ENCODE data around the gene NELL2. TPM values are rescaled to one million over a fixed set of nuclear protein-coding genes. Genes with fewer than 3 reads are reported as not detected.

The NELL2 gene
- total RNA-seq, 1 experiment from 2014 or later: 32.7 TPM

DNA sequence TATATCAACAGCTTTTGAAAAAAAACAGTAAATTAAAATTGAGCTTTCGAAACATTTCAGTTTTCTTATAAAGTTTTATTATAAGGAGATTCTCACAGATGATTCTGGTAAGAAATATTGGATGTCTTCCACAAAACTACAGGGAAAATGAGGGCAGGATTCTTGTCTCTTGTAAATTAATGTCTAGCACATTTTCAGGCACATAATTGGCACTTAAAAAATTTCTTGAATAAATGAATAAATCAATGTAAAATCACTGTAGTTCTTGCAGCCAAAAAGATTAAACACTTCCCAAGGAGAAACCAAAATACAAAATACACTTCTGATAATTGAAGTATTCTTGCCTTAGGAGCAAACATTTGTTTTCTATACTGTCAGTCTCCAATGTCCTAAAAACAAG lies 164.4 kb downstream of the NELL2 start:
- Histone ChIP-seq H2BK120ac (ENCODE audit: low read depth, low read length, poor library complexity, severe bottlenecking) (no peak overlapping the region), H3K4me2 (ENCODE audit: insufficient read depth, insufficient read length, low read length) (no peak overlapping the region), H3K9me3 (ENCODE audit: control insufficient read depth, low read depth, low read length) (no peaks in the 10 kb centered on the region), H3K4ac (ENCODE audit: low read depth, low read length) (no peak overlapping the region), H2BK20ac (ENCODE audit: low read depth, low read length, poor library complexity, severe bottlenecking) (no peak overlapping the region), H3K18ac (ENCODE audit: insufficient read length, low read depth, low read length) (no peak overlapping the region), H3K27me3 (ENCODE audit: insufficient read depth, low read length) (no peaks in the 10 kb centered on the region), H4K20me1 (ENCODE audit: control insufficient read depth, insufficient read depth, insufficient read length) (no peaks in the 10 kb centered on the region), H3K56ac (ENCODE audit: insufficient read length, low read depth, low read length) (no peak overlapping the region), H3K23ac (ENCODE audit: insufficient read length, low read depth, low read length) (no peak overlapping the region), H3K27ac (ENCODE audit: insufficient read length, low read depth, low read length) (no peak overlapping the region), H2BK12ac (ENCODE audit: insufficient read length, low read depth, low read length) (no peak overlapping the region), H3K23me2 (ENCODE audit: insufficient read length, low read depth, low read length, poor library complexity, severe bottlenecking) (no peaks in the 10 kb centered on the region), H4K5ac (ENCODE audit: insufficient read length, low read depth, low read length) (no peak overlapping the region), H3K79me1 (ENCODE audit: insufficient read depth, low read depth, low read length, poor library complexity, severe bottlenecking) (no peaks in the 10 kb centered on the region), H2BK15ac (ENCODE audit: low read depth, low read length) (no peak overlapping the region), H2AFZ (ENCODE audit: low read length) (no peak overlapping the region), H2BK5ac (ENCODE audit: insufficient read length, low read length) (no peak overlapping the region), H3T11ph (ENCODE audit: low read length) (no peak overlapping the region), H3K14ac (ENCODE audit: insufficient read depth, low read length) (no peak overlapping the region), H3K9ac (ENCODE audit: extremely low read depth, insufficient read length, low read length) (no peak overlapping the region), H3K79me2 (ENCODE audit: insufficient read depth, low read length) (no peaks in the 10 kb centered on the region), H4K91ac (ENCODE audit: insufficient read length, low read depth, low read length) (no peak overlapping the region), H2AK5ac (ENCODE audit: insufficient read length, low read length) (no peak overlapping the region), H4K8ac (replicated peaks; ENCODE audit: insufficient read length, low read depth, low read length) (no peak overlapping the region), H3K4me1 (ENCODE audit: insufficient read depth, low read length) (no peaks in the 10 kb centered on the region)
- H3K9me3 Mint-ChIP-seq: no peaks in the 10 kb centered on the region
- TF ChIP-seq, protein P1, sequence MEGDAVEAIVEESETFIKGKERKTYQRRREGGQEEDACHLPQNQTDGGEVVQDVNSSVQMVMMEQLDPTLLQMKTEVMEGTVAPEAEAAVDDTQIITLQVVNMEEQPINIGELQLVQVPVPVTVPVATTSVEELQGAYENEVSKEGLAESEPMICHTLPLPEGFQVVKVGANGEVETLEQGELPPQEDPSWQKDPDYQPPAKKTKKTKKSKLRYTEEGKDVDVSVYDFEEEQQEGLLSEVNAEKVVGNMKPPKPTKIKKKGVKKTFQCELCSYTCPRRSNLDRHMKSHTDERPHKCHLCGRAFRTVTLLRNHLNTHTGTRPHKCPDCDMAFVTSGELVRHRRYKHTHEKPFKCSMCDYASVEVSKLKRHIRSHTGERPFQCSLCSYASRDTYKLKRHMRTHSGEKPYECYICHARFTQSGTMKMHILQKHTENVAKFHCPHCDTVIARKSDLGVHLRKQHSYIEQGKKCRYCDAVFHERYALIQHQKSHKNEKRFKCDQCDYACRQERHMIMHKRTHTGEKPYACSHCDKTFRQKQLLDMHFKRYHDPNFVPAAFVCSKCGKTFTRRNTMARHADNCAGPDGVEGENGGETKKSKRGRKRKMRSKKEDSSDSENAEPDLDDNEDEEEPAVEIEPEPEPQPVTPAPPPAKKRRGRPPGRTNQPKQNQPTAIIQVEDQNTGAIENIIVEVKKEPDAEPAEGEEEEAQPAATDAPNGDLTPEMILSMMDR (conservative IDR thresholded peaks at IDR 0.05): no peak
- peaks cover 1 to 2% of the 10 kb centered on the region in 2 experiments; a peak in 1 of 4 replicates for H3K4me1 Mint-ChIP-seq
- H3K36me3 Mint-ChIP-seq (ENCODE audit: insufficient read depth in 1 of 3, low read depth in 3 of 3): no peaks in the 10 kb centered on the region
- no peak overlapping the region for H3K27ac Mint-ChIP-seq
- DNase-seq: no peak
- H3K27me3 Mint-ChIP-seq (ENCODE audit: low read depth): no peaks in the 10 kb centered on the region
- no peak overlapping the region for H3K4me3 Mint-ChIP-seq
- WGBS (ENCODE audit: extremely low coverage, insufficient read length, low lambda C conversion rate): no CpG with 5 or more reads among the region's 1 CpG

Data from H9 (cell line).